HG03097 (cell line): ENCODE results near the gene PRKCI.
"Not testable (repeated sequence)": the region's sequence is repeated elsewhere in the genome, so short reads cannot be mapped to it uniquely, and the experiment has no call there.

ENCODE experiments used
- ATAC-seq: cut with Tn5 transposase; IDR thresholded peaks from one replicate; pipeline ENCODE4 v1.9.1; 2021; ENCODE audit not compliant: unreplicated experiment, low FRiP score

PRKCI gene

GRCh38 chr3:170277833-170278580 is 55.8 kb downstream of the PRKCI start:
- ATAC-seq = no peak

DNA sequence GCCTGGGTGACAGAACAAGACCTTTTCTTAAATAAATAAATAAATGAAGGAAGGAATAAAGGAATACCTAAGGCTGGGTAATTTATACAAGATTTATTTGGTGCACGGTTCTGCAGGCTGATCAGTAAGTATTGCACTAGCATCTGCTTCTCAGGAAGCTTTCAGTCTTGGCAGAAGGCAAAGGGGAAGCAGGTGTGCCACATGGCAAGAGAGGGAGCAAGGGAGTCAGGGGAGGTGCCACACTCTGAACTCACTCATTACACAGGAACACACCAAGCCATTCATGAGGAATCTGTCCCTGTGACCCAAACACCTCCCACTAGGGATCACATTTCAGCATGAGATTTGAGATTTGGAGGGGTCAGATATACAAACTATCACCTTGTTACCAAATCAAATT is 56.4 kb downstream of the PRKCI start:
- ATAC-seq = no peak

DNA sequence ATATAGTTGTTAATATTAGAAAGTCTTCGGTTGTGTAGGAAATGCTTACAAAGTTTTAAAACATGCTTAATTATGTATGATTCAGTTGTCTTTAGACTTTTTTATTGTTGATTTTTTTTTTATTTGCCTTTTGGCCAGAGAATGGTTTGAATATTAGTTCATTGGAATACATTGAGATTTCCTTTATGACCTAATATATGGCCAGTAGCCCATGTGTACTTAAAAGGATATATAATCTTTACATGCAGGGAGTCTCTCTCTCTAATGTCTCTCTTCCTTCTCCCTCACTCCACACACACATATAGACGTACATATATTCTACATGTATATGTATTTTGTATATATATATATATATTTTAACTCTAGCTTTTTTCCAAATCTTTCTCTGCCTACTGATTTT is 68.0 kb downstream of the PRKCI start:
- ATAC-seq = no peak

DNA sequence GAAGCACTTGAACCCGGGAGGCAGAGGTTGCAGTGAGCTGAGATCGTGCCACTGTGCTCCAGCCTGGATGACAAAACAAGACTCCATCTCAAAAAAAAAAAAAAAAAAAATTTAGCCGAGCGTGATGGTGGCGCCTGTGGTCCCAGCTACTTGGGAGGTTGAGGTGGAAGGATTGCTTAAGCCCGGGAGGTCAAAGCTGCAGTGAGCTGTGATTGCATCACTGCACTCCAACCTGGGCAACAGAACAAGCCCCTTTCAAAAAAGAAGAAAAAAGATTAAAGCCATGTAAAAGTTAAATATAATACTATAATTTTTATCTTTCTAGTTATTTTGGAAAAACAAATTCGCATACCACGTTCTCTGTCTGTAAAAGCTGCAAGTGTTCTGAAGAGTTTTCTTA is 73.4 kb downstream of the PRKCI start:
- ATAC-seq = no peak

- no peak for ATAC-seq
Measured at GRCh38 chr3:170296703-170297102, 74.5 kb downstream of the PRKCI start.

DNA sequence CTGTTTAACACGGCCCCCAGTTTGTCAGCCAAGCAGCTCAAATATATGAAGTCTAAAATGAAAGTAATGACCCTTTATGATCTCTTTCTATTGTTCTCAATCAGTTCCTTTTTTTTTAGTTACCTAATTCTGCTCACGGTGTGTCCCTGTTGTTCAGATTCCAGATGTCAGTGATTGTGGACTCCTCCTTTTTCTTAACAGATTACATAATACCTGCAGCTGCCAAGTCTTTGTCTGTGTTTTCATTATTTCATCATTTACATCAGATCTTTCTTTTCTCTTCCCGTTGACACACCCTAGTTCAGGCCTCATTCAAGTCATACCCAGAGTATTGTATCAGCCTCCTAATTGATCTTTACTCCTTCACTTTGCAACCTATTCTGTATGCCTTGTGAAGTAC is 79.2 kb downstream of the PRKCI start:
- no peak for ATAC-seq

GRCh38 chr3:170302008-170302407 is 79.8 kb downstream of the PRKCI start:
- ATAC-seq = no peak

- no peak for ATAC-seq
Measured at GRCh38 chr3:170306015-170306414, 83.8 kb downstream of the PRKCI start.

GRCh38 chr3:170307671-170308405 is 85.6 kb downstream of the PRKCI start:
- no peak for ATAC-seq

DNA sequence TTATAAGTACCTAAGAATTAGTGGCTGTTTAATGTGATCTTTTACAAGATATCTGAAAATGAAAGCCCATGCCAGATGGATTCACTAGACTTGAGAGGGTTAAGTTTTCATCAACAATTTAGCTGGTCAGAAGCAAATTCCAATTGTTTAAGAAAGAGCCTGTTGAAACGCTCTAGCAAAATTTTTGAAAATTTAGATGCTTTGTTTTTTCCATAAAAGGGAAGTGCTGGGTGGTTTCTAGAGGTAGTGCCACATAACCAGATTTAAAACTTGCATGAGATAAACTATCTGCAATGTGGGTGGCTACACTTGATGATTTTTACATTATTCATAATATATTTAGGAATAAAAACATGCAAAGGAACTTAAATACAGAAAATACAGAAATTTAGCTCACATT is 86.8 kb downstream of the PRKCI start:
- ATAC-seq = no peak

DNA sequence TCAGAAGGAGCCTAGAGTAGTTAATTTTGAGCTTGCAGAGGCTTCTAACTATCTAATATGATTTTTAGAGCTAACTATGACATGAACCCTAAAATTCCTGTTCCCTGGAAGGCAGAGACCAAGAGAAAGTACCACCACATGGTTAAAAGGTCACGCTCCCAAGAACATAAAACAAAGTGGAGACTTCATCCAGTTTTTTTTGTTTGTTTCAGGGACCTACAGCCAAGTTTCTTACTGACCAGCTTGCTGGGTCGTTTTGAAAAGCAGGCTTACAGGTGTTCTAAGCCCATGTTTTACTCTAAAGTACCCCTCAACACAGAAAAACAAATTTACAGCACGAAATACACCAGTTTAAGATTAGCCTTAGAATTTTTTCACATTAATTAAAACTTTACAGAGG is 95.7 kb downstream of the PRKCI start:
- ATAC-seq = no peak

DNA sequence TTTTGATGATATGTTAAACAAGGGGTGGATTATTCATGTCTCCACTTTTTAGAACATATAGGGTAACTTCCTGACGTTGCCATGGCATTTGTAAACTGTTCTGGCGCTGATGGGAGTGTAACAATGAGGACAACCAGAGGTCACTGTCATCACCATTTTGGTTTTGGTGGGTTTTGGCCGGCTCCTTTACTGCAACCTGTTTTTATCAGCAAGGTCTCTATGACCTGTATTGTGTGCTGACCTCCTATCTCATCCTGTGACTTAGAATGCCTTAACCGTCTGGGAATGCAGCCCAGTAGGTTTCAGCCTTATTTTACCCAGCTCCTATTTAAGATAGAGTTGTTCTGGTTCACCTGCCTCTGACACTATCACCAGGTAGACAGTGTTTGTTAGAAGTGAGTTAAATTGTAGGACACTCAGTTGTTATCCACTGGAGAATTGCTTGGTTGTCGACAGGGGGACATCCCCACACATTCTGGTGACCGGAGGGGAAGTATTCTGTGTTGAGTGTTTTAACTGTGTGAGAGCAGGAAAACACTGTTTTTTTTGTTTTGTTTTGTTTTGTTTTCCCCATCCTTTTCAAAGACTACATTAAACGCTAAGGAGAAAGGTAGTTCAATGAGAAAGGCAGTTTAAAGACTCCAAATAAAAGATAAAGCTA is 98.4 kb downstream of the PRKCI start:
- no peak for ATAC-seq

DNA sequence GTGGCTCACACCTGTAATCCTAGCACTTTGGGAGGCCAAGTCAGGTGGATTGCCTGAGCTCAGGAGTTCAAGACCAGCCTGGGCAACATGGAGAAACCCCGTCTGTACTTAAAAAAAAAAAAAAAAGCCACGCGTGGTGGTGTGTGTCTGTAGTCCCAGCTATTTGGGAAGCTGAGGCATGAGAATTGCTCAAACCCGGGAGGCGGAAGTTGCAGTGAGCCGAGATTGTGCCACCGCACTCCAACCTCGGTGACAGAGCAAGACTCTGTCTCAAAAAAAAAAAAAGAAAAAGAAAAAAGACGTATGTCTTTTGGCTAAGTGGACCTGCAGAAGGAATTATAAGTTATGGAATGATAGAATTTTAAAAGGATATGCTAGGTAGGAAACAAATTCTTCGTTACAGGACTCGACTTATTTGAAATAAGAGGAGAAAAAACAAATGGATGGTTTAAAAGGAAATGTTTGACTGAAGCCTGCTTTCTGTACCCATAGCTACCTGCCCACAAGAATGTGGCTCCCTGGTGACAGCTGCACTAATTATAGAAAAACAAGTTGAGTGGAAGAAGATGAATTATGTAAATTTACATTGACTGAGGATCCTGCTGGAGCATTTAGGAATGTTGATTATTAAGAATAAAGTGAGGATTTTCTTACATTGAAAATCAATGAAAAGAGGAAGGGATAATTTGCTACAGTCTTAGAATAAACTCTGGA is 99.3 kb downstream of the PRKCI start:
- no peak for ATAC-seq

DNA sequence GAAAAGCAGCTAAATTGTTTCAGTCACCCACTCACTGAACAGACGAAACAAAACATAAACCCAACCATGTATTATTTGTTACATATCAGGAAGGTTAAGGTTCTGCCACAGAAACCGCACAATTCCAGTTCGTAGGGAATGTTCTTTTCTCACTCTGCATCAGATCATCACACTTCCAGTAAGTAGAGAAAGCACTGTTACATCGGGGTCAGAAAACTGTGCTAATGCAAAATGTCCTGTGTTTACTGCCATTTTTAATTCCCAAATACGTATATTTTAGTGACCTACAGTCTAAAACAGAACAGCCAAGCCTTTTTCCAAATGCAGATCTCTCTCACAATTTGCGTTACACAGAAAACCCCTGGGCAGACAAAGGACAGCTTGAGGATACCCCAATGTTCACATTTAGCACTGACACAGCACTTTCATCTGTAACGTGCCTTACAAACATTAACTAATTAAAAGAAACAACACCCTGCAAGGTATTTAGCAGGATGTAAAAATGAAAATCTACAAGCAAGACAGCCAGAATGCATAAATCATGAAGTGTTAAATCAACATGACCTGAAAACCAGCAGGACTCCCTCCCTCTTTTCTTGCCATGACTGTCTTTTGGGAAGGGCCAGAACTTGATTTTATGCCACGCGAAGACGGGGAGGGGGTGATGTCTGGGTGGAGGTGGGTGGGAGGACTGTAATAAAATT is 100.5 kb downstream of the PRKCI start:
- ATAC-seq = no peak

DNA sequence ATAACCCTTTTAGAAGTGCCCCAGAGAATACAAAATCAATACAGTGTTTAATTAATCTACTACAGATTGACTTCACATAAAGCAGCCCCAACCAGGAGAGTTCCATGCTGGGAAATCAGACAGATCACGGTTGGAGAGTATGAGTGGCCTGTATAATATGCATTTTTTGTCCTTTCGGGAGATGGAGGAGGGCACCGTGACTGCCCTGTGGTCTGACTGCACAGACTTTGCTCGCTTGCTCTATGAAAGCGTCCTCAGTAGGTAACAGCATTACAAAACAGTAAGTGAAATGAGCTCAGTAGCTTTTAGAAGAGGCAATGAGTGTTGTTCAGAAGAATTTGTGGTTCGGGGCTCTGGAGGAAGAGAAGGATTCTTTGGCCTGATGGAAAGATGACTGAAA is 101.1 kb downstream of the PRKCI start:
- no peak for ATAC-seq

GRCh38 chr3:170324962-170325361 is 102.7 kb downstream of the PRKCI start:
- no peak for ATAC-seq

GRCh38 chr3:170327040-170327808 is 105.0 kb downstream of the PRKCI start:
- no peak for ATAC-seq

- ATAC-seq = not testable (repeated sequence)
Measured at GRCh38 chr3:170327868-170328548, 105.8 kb downstream of the PRKCI start.

DNA sequence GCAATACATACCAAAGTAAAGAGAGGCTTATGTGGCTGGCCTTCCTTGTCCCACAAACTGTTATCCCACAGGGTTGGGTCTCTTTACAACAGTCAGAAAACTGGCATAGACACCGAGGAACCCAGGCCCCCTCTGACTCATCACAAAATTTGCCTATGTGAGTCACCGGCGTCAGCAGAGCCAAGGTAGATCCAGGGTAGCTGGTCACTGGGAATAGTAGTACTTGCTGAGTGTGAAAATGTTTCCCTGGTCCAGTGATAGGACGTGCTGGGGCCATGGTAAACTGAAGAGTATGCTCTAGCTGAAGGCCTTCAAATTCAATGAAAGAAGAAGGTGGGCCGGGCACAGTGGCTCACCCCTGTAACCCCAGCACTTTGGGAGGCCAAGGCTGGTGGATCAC is 108.1 kb downstream of the PRKCI start:
- no peak for ATAC-seq
